ENCODE results near the gene GBP3.

DNA sequence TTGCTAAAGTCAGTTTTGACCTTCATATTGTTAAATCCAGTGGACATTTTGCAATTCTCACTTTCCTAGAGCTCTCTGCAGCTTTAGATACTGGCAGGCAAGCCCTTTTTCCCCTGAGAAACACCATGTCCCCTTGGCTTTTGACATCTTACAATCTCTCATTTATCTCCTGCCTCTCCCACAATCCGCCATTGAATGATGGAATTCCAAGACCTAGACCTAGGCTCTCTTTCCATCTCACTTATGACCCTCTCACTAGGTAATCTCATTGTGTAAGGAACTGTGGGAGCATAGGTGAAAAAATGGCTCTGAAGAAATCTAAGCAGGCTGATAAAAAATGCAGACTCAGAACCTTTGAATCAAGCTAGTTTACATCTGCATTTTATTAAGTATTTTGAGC is 32.2 kb downstream of the GBP3 start:
- TF ChIP-seq POLR2A (IDR thresholded peaks at IDR 0.05) = no peak
- TF ChIP-seq, protein P1, sequence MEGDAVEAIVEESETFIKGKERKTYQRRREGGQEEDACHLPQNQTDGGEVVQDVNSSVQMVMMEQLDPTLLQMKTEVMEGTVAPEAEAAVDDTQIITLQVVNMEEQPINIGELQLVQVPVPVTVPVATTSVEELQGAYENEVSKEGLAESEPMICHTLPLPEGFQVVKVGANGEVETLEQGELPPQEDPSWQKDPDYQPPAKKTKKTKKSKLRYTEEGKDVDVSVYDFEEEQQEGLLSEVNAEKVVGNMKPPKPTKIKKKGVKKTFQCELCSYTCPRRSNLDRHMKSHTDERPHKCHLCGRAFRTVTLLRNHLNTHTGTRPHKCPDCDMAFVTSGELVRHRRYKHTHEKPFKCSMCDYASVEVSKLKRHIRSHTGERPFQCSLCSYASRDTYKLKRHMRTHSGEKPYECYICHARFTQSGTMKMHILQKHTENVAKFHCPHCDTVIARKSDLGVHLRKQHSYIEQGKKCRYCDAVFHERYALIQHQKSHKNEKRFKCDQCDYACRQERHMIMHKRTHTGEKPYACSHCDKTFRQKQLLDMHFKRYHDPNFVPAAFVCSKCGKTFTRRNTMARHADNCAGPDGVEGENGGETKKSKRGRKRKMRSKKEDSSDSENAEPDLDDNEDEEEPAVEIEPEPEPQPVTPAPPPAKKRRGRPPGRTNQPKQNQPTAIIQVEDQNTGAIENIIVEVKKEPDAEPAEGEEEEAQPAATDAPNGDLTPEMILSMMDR (IDR thresholded peaks at IDR 0.05 in 4 of 5, conservative IDR thresholded peaks at IDR 0.05 in 1 of 5) = no peak

Data from gastrocnemius medialis (tissue), 4 donors.